ENCODE data around the gene MAVS. TPM values are rescaled to one million over a fixed set of nuclear protein-coding genes. Genes with fewer than 3 reads are reported as not detected.

The MAVS gene
- total and polyA plus RNA-seq, 9 donors, result 14.6 to 26.2 (median 21.0) TPM

GRCh38 chr20:3865152-3865886 lies 18.7 kb downstream of the MAVS start:
- no peak for DNase-seq
- H3K27me3 ChIP-seq (ENCODE audit: control insufficient read depth, insufficient read depth, low read length), result no peaks in the 10 kb centered on the region
- peaks cover 4% of the 10 kb centered on the region for H3K9me3 ChIP-seq (replicated peaks; ENCODE audit: control insufficient read depth, low read depth, low read length)
- no peak overlapping the region for H3K4me3 ChIP-seq (ENCODE audit: low read length)
- peaks cover 4% of the 10 kb centered on the region for H3K4me1 ChIP-seq (ENCODE audit: control insufficient read depth, insufficient read depth, low read length)
- 91% methylated on average over 9 of the region's 14 CpGs for WGBS (ENCODE audit: insufficient coverage)
- peaks cover 82% of the 10 kb centered on the region for H3K36me3 ChIP-seq (ENCODE audit: control insufficient read depth, insufficient read depth, low read length)
- H3K27ac ChIP-seq (ENCODE audit: low read length), result no peak overlapping the region

GRCh38 chr20:3865887-3866407 lies 19.3 kb downstream of the MAVS start:
- Histone ChIP-seq H3K27ac (ENCODE audit: low read length) (no peak overlapping the region), H3K36me3 (ENCODE audit: control insufficient read depth, insufficient read depth, low read length) (peaks cover 80% of the 10 kb centered on the region), H3K27me3 (ENCODE audit: control insufficient read depth, insufficient read depth, low read length) (no peaks in the 10 kb centered on the region), H3K4me3 (ENCODE audit: low read length) (no peak overlapping the region), H3K9me3 (replicated peaks; ENCODE audit: control insufficient read depth, low read depth, low read length) (peaks cover 4% of the 10 kb centered on the region), H3K4me1 (ENCODE audit: control insufficient read depth, insufficient read depth, low read length) (peaks cover 4% of the 10 kb centered on the region)
- no peak for DNase-seq
- WGBS (ENCODE audit: insufficient coverage), result 96% methylated on average over 7 of the region's 14 CpGs

GRCh38 chr20:3866464-3866863 lies 19.8 kb downstream of the MAVS start:
- H3K9me3 ChIP-seq (replicated peaks; ENCODE audit: control insufficient read depth, low read depth, low read length), result peaks cover 4% of the 10 kb centered on the region
- peaks cover 81% of the 10 kb centered on the region for H3K36me3 ChIP-seq (ENCODE audit: control insufficient read depth, insufficient read depth, low read length)
- no peak overlapping the region for H3K27ac ChIP-seq (ENCODE audit: low read length)
- 76% methylated on average over 3 of the region's 3 CpGs for WGBS (ENCODE audit: insufficient coverage)
- H3K4me1 ChIP-seq (ENCODE audit: control insufficient read depth, insufficient read depth, low read length), result peaks cover 5% of the 10 kb centered on the region
- no peak overlapping the region for H3K4me3 ChIP-seq (ENCODE audit: low read length)
- DNase-seq, result no peak
- H3K27me3 ChIP-seq (ENCODE audit: control insufficient read depth, insufficient read depth, low read length), result no peaks in the 10 kb centered on the region

- no CpG with 5 or more reads among the region's 2 CpGs for WGBS (ENCODE audit: insufficient coverage)
- Histone ChIP-seq H3K4me1 (ENCODE audit: control insufficient read depth, insufficient read depth, low read length) (peaks cover 4% of the 10 kb centered on the region), H3K4me3 (ENCODE audit: low read length) (no peak overlapping the region), H3K27me3 (ENCODE audit: control insufficient read depth, insufficient read depth, low read length) (no peaks in the 10 kb centered on the region), H3K36me3 (ENCODE audit: control insufficient read depth, insufficient read depth, low read length) (peaks cover 81% of the 10 kb centered on the region), H3K9me3 (replicated peaks; ENCODE audit: control insufficient read depth, low read depth, low read length) (no peaks in the 10 kb centered on the region), H3K27ac (ENCODE audit: low read length) (no peak overlapping the region)
- DNase-seq, result no peak
Observed at GRCh38 chr20:3867802-3868201, 21.2 kb downstream of the MAVS start.

- no peaks in the 10 kb centered on the region for H3K9me3 ChIP-seq (replicated peaks; ENCODE audit: control insufficient read depth, low read depth, low read length)
- H3K36me3 ChIP-seq (ENCODE audit: control insufficient read depth, insufficient read depth, low read length), result peaks cover 77% of the 10 kb centered on the region
- no peak overlapping the region for H3K27ac ChIP-seq (ENCODE audit: low read length)
- H3K4me1 ChIP-seq (ENCODE audit: control insufficient read depth, insufficient read depth, low read length), result peaks cover 4% of the 10 kb centered on the region
- H3K4me3 ChIP-seq (ENCODE audit: low read length), result no peak overlapping the region
- no peaks in the 10 kb centered on the region for H3K27me3 ChIP-seq (ENCODE audit: control insufficient read depth, insufficient read depth, low read length)
- DNase-seq, result no peak
- WGBS (ENCODE audit: insufficient coverage), result 90% methylated on average over 6 of the region's 10 CpGs
Observed at GRCh38 chr20:3869839-3870634, 23.4 kb downstream of the MAVS start.

- no peaks in the 10 kb centered on the region for H3K9me3 ChIP-seq (replicated peaks; ENCODE audit: control insufficient read depth, low read depth, low read length)
- WGBS (ENCODE audit: insufficient coverage), result 93% methylated on average over 2 of the region's 4 CpGs
- peaks cover 67% of the 10 kb centered on the region for H3K36me3 ChIP-seq (ENCODE audit: control insufficient read depth, insufficient read depth, low read length)
- no peak for DNase-seq
- no peak overlapping the region for H3K4me3 ChIP-seq (ENCODE audit: low read length)
- peaks cover 4% of the 10 kb centered on the region for H3K4me1 ChIP-seq (ENCODE audit: control insufficient read depth, insufficient read depth, low read length)
- no peaks in the 10 kb centered on the region for H3K27me3 ChIP-seq (ENCODE audit: control insufficient read depth, insufficient read depth, low read length)
- H3K27ac ChIP-seq (ENCODE audit: low read length), result no peak overlapping the region
Observed at GRCh38 chr20:3871550-3872265, 25.1 kb downstream of the MAVS start.

- DNase-seq, result no peak
- H3K27me3 ChIP-seq (ENCODE audit: control insufficient read depth, insufficient read depth, low read length), result no peaks in the 10 kb centered on the region
- WGBS (ENCODE audit: insufficient coverage), result 88% methylated on average over 2 of the region's 5 CpGs
- peaks cover 57% of the 10 kb centered on the region for H3K36me3 ChIP-seq (ENCODE audit: control insufficient read depth, insufficient read depth, low read length)
- no peak overlapping the region for H3K4me3 ChIP-seq (ENCODE audit: low read length)
- no peak overlapping the region for H3K27ac ChIP-seq (ENCODE audit: low read length)
- H3K4me1 ChIP-seq (ENCODE audit: control insufficient read depth, insufficient read depth, low read length), result peaks cover 4% of the 10 kb centered on the region
- no peaks in the 10 kb centered on the region for H3K9me3 ChIP-seq (replicated peaks; ENCODE audit: control insufficient read depth, low read depth, low read length)
Observed at GRCh38 chr20:3873507-3873906, 26.9 kb downstream of the MAVS start.

- no peak for DNase-seq
- Histone ChIP-seq H3K4me3 (ENCODE audit: low read length) (no peak overlapping the region), H3K4me1 (ENCODE audit: control insufficient read depth, insufficient read depth, low read length) (peaks cover 4% of the 10 kb centered on the region), H3K9me3 (replicated peaks; ENCODE audit: control insufficient read depth, low read depth, low read length) (no peaks in the 10 kb centered on the region), H3K27ac (ENCODE audit: low read length) (no peak overlapping the region), H3K27me3 (ENCODE audit: control insufficient read depth, insufficient read depth, low read length) (no peaks in the 10 kb centered on the region), H3K36me3 (ENCODE audit: control insufficient read depth, insufficient read depth, low read length) (peaks cover 59% of the 10 kb centered on the region)
- WGBS (ENCODE audit: insufficient coverage), result 85% methylated on average over 1 of the region's 3 CpGs
Observed at GRCh38 chr20:3874194-3874844, 27.7 kb downstream of the MAVS start.

GRCh38 chr20:3875378-3875974 lies 28.8 kb downstream of the MAVS start:
- Histone ChIP-seq H3K4me1 (ENCODE audit: control insufficient read depth, insufficient read depth, low read length) (peaks cover 4% of the 10 kb centered on the region), H3K4me3 (ENCODE audit: low read length) (no peak overlapping the region), H3K9me3 (replicated peaks; ENCODE audit: control insufficient read depth, low read depth, low read length) (no peaks in the 10 kb centered on the region), H3K36me3 (ENCODE audit: control insufficient read depth, insufficient read depth, low read length) (peaks cover 53% of the 10 kb centered on the region), H3K27me3 (ENCODE audit: control insufficient read depth, insufficient read depth, low read length) (no peaks in the 10 kb centered on the region), H3K27ac (ENCODE audit: low read length) (no peak overlapping the region)
- 91% methylated on average over 1 of the region's 9 CpGs for WGBS (ENCODE audit: insufficient coverage)
- DNase-seq, result no peak
